LNCAP (cell line): ENCODE measurements around the gene EPSTI1.

Experiments used
- TF ChIP-seq, protein P1 (sequence below): fragments of 450-650 bp; IDR thresholded peaks from 2 replicates; pipeline ENCODE4 v1.5.1; 2017; ENCODE audit warnings: mild to moderate bottlenecking

EPSTI1 gene, protein sequence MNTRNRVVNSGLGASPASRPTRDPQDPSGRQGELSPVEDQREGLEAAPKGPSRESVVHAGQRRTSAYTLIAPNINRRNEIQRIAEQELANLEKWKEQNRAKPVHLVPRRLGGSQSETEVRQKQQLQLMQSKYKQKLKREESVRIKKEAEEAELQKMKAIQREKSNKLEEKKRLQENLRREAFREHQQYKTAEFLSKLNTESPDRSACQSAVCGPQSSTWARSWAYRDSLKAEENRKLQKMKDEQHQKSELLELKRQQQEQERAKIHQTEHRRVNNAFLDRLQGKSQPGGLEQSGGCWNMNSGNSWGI

DNA sequence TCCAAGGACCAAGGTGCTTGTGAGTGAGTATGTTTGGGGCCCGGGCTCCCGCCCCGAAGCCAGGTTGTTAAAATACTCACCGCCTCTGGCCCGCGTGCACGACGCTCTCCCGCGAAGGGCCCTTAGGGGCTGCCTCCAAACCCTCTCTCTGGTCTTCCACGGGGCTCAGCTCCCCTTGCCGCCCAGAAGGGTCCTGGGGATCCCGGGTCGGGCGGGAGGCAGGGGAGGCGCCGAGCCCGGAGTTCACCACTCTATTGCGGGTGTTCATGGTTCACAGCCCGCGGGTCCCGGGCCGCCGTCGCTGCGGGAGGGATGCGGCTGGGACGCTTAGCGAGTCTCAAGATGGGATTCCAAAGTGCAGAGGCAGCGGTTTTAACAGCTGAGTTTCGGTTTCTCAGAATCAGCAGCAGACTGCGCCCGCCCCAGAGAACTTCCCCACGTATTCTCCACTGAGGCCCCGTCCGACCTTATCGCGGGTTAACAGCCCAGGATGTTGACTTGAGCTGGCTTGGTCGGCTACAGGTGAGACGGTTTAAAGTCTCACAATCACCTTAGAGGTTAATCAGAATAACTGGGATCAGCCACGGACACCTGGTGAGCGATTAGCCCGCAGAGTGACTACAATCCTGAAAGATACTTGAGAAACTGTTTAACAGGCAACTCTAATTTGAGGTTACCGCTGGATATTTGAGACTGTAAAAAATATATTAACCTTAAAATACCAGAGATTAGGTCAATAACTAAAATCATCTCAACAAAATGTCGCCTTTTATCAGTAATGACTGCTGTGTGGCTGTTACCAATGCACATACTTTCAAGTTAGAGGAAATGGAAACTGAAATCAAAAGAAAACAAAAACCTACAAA, at the start of gene EPSTI1:
EPSTI1 (minus strand) TSS at position 344 of the 866 bp plus-strand sequence; CDS start at position 268, 76 bp downstream.
- TF ChIP-seq, protein P1, sequence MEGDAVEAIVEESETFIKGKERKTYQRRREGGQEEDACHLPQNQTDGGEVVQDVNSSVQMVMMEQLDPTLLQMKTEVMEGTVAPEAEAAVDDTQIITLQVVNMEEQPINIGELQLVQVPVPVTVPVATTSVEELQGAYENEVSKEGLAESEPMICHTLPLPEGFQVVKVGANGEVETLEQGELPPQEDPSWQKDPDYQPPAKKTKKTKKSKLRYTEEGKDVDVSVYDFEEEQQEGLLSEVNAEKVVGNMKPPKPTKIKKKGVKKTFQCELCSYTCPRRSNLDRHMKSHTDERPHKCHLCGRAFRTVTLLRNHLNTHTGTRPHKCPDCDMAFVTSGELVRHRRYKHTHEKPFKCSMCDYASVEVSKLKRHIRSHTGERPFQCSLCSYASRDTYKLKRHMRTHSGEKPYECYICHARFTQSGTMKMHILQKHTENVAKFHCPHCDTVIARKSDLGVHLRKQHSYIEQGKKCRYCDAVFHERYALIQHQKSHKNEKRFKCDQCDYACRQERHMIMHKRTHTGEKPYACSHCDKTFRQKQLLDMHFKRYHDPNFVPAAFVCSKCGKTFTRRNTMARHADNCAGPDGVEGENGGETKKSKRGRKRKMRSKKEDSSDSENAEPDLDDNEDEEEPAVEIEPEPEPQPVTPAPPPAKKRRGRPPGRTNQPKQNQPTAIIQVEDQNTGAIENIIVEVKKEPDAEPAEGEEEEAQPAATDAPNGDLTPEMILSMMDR: no peak

DNA sequence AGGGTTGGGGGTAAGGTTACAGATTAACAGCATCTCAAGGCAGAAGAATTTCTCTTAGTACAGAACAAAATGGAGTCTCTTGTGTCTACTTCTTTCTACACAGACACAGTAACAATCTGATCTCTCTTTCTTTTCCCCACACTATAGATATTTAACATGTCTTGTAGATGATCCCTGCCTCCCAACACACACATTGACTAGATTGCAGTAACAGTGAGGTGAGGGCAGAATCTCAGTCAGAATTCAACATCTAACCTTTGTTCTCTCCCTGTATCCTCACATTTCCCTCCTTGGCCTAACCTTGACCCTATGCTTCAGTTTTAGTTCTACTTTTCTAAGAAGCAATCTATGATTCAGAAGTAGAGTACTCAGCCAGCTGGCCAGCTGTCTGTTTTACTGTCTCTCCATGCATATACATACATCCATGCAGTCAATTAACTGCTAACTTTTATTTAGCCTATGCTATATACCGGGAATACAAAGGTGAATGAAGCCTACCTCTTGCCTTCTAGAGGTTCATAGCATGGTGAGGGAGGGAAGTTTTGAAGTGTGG, 49.4 kb upstream of the EPSTI1 start:
- TF ChIP-seq, protein P1: no peak

DNA sequence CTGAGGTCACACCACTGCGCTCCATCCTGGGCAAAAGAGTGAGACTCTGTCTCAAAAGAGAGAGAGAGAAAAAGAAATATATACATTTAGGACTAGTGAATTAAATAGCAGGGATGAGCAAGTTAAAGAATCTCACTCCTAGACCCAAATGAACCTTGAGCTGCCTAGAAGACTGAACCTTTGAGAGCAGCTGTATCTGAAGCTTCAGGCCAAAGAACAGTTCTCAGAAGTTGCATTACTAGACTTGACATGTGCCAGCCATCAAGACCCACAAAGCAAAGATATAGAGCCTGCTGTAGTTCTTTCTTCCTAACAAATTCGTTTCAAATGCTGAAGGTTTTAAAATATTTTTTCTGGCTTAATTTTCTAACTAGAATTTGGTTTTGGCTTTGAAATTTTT, 47.9 kb upstream of the EPSTI1 start:
- TF ChIP-seq, protein P1: no peak

DNA sequence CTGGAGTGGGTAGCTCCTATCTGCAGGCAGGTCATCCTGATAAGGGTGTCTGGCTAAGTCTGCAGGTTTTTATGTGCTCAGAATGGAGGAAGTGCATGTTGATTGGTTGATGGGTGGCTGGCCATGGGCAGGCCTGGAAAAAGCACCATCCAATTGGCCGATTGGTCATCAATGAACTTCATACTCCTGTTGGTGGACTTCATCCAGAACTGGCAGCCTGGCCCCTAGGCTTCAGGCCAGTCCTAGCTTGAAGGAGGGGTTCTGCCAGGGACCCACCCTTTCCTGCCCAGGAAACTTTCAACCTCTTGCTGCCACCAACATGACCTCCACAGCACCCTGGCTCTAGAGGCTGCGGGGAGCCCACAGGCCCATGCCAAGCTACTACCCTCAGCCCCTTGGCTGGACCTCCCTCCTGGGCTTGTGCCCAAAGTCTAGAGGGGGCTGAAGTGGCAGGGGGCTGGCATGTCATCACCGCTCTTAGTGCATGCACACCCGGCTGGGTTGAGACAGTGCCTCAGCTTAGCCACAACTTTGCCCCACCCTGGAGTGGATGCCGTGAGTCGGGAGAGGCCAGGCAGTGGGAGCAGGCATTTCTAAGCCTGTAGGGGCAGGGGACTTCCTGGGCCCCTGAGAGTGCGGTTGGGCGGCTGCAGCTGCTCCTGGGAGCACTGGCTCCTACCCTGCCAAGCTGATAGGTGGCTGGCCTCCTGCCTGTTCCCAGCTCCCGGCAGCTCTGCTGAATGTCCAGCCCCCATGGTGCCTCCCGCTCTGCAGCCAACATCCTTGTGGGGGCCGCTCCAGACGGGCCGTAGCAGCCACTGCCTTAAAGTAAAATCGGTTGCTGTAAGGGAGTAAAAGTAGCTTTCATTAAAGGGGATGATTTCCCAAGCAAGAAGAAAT, 44.6 kb upstream of the EPSTI1 start:
- TF ChIP-seq, protein P1: no peak

DNA sequence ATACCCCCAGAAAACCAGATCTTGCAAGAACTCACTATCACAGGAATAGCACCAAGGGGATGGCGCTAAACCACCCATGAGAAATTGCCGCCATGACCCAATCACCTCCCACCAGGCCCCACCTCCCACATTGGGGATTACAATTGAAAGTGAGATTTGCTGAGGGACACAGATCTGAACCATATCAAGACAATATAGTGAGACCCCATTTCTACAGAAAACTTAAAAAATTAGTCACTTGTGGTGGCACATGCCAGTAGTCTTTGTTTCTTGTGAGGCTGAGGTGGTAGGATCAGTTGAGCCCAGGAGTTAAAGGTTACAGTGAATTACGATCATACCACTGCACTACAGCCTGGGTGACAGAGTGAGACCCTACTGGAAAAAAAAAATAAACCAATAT, 41.0 kb upstream of the EPSTI1 start:
- TF ChIP-seq, protein P1: no peak

DNA sequence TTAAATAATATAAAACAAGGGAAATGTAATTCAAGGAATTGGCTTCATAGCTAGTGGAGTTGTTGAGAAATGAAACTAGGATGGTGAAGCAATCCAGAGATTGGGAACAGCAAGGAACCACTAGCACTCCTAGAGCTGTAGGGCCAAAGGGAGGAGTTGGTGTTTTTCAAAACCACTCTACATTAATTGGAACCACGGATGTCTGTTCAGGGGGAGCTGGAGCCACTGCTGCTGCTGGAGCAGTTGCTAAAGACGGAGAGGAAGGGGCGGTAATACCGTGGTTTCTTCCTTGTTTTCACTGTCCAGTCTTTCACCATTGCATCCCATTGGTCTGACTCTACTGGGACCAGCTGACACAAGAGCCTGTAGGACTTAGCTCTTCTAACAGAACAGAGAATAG, 39.8 kb upstream of the EPSTI1 start:
- TF ChIP-seq, protein P1: no peak

DNA sequence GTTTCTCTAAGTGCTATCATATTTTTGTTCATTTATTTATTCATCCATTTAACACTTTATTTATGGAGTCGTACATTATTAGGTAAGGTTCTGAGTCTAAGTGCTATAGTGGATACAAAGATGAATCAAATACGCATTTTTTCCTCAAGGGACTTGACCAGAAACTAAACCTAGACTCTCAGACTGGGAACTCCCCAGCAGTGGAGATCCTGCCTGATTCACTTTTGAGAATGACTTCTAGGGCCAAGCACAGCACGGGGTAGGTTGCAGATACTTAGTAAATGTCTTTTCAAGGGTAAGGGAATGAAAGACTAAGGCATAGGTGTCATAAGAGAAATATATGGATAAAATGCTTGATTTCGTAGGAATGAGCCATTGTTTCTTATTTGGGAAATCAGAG, 38.5 kb upstream of the EPSTI1 start:
- TF ChIP-seq, protein P1: no peak
